ENCODE data around the gene SCN5A. TPM values are rescaled to one million over a fixed set of nuclear protein-coding genes. Genes with fewer than 3 reads are reported as not detected.

SCN5A gene
- total RNA-seq, 1 experiment from 2014 or later: 4.7 TPM

- TF ChIP-seq EZH2 (IDR thresholded peaks at IDR 0.05; ENCODE audit: low read depth): no peak
- TF ChIP-seq CTCF (conservative IDR thresholded peaks at IDR 0.05): no peak
- H2AFZ ChIP-seq: no peak overlapping the region
- no peaks in the 10 kb centered on the region for H3K36me3 ChIP-seq (ENCODE audit: low read depth)
- intact Hi-C loops (cut with micrococcal nuclease; ENCODE audit: unreplicated experiment): no loop called here
- CTCF ChIA-PET: no interaction called here
- H3K79me2 ChIP-seq (ENCODE audit: low read depth): no peaks in the 10 kb centered on the region
- H3K9me3 ChIP-seq (ENCODE audit: insufficient read depth, low read depth): no peaks in the 10 kb centered on the region
- DNase-seq: no peak
- no peaks in the 10 kb centered on the region for H4K20me1 ChIP-seq (ENCODE audit: insufficient read depth)
- no peak overlapping the region for H3K4me3 ChIP-seq
- H3K4me1 ChIP-seq (replicated peaks; ENCODE audit: insufficient read depth): no peaks in the 10 kb centered on the region
- no peaks in the 10 kb centered on the region for H3K9me2 ChIP-seq (ENCODE audit: insufficient read depth)
- no peak overlapping the region for H3K4me2 ChIP-seq
- H3K27me3 ChIP-seq (ENCODE audit: insufficient read depth, low read depth): peaks cover 69% of the 10 kb centered on the region
- no TSS peak for BruUV-seq (replicated peaks)
- POLR2A ChIA-PET (ENCODE audit: unreplicated experiment): no interaction called here
- H3K27ac ChIP-seq: no peak overlapping the region
- no peaks in the 10 kb centered on the region for H3F3A ChIP-seq (ENCODE audit: insufficient read depth, low read depth)
Measured at GRCh38 chr3:38590521-38590920, 59.0 kb downstream of the SCN5A start.

- ChIA-PET POLR2A (ENCODE audit: unreplicated experiment) (no interaction called here), CTCF (no interaction called here)
Measured at GRCh38 chr3:38588995-38589937, 60.2 kb downstream of the SCN5A start.

GRCh38 chr3:38588371-38588971 lies 61.0 kb downstream of the SCN5A start:
- H3K79me2 ChIP-seq (ENCODE audit: low read depth): no peaks in the 10 kb centered on the region
- H3K9me3 ChIP-seq (ENCODE audit: insufficient read depth, low read depth): no peaks in the 10 kb centered on the region
- DNase-seq: no peak
- H3K9me2 ChIP-seq (ENCODE audit: insufficient read depth): no peaks in the 10 kb centered on the region
- no peak overlapping the region for H3K27ac ChIP-seq
- H3K36me3 ChIP-seq (ENCODE audit: low read depth): no peaks in the 10 kb centered on the region
- no peaks in the 10 kb centered on the region for H3K4me1 ChIP-seq (replicated peaks; ENCODE audit: insufficient read depth)
- CTCF ChIA-PET: no interaction called here
- H3F3A ChIP-seq (ENCODE audit: insufficient read depth, low read depth): no peaks in the 10 kb centered on the region
- no peak overlapping the region for H3K4me3 ChIP-seq
- TF ChIP-seq CTCF (conservative IDR thresholded peaks at IDR 0.05) (no peak), EZH2 (IDR thresholded peaks at IDR 0.05; ENCODE audit: low read depth) (no peak)
- no peaks in the 10 kb centered on the region for H4K20me1 ChIP-seq (ENCODE audit: insufficient read depth)
- BruUV-seq (replicated peaks): no TSS peak
- H3K27me3 ChIP-seq (ENCODE audit: insufficient read depth, low read depth): peaks cover 65% of the 10 kb centered on the region
- no peak overlapping the region for H2AFZ ChIP-seq
- intact Hi-C loops (cut with micrococcal nuclease; ENCODE audit: unreplicated experiment): no loop called here
- no peak overlapping the region for H3K4me2 ChIP-seq
- POLR2A ChIA-PET (ENCODE audit: unreplicated experiment): no interaction called here

More at GRCh38 chr3:38588995-38589937, 60.2 kb downstream of the SCN5A start:
- H3K4me1 ChIP-seq (replicated peaks; ENCODE audit: insufficient read depth): no peaks in the 10 kb centered on the region
- H2AFZ ChIP-seq: no peak overlapping the region
- intact Hi-C loops (cut with micrococcal nuclease; ENCODE audit: unreplicated experiment): no loop called here
- no peak overlapping the region for H3K4me2 ChIP-seq
- no peaks in the 10 kb centered on the region for H3F3A ChIP-seq (ENCODE audit: insufficient read depth, low read depth)
- TF ChIP-seq EZH2 (IDR thresholded peaks at IDR 0.05; ENCODE audit: low read depth) (no peak), CTCF (conservative IDR thresholded peaks at IDR 0.05) (no peak)
- H3K4me3 ChIP-seq: no peak overlapping the region
- H3K36me3 ChIP-seq (ENCODE audit: low read depth): no peaks in the 10 kb centered on the region
- no TSS peak for BruUV-seq (replicated peaks)
- H3K27ac ChIP-seq: no peak overlapping the region
- peaks cover 66% of the 10 kb centered on the region for H3K27me3 ChIP-seq (ENCODE audit: insufficient read depth, low read depth)
- H4K20me1 ChIP-seq (ENCODE audit: insufficient read depth): no peaks in the 10 kb centered on the region
- no peak for DNase-seq
- H3K9me3 ChIP-seq (ENCODE audit: insufficient read depth, low read depth): no peaks in the 10 kb centered on the region
- H3K9me2 ChIP-seq (ENCODE audit: insufficient read depth): no peaks in the 10 kb centered on the region
- H3K79me2 ChIP-seq (ENCODE audit: low read depth): no peaks in the 10 kb centered on the region

Measured in PC-9 (cell line).